MM.1S (cell line): Measurements from ENCODE around the gene CRTC3.

Source experiments
- DNase-seq: peaks from one replicate; pipeline ENCODE4 v3.0.0-alpha.2; 2015
- H2AFZ ChIP-seq: fragments of 300-600 bp; sonication (generic); 2 replicates; pipeline ENCODE4 v1.6.0; 2016; ENCODE audit warnings: antibody characterized with exemption, low read length
- H3F3A ChIP-seq: fragments of 300-600 bp; sonication (generic); 2 replicates; pipeline ENCODE4 v1.6.1; 2016; ENCODE audit warnings: mild to moderate bottlenecking, antibody characterized with exemption, low read length, moderate library complexity, mixed read lengths; ENCODE audit not compliant: insufficient read depth
- H3K27ac ChIP-seq: fragments of 300-600 bp; sonication (generic); 2 replicates; pipeline ENCODE4 v1.5.1; 2016; ENCODE audit warnings: mild to moderate bottlenecking, low read length
- H3K27me3 ChIP-seq: fragments of 300-600 bp; sonication (generic); replicated peaks from 2 replicates; pipeline ENCODE4 v1.6.0; 2016; ENCODE audit warnings: low read length; ENCODE audit not compliant: insufficient read depth
- H3K36me3 ChIP-seq: fragments of 300-600 bp; sonication (generic); replicated peaks from 2 replicates; pipeline ENCODE4 v1.6.1; 2016; ENCODE audit warnings: mild to moderate bottlenecking, low read length, mixed read lengths; ENCODE audit not compliant: insufficient read depth
- H3K4me1 ChIP-seq: fragments of 300-600 bp; sonication (generic); 2 replicates; pipeline ENCODE4 v1.6.1; 2016; ENCODE audit warnings: low read length, mixed read lengths
- H3K4me2 ChIP-seq: fragments of 300-600 bp; sonication (generic); 2 replicates; pipeline ENCODE4 v1.6.0; 2016; ENCODE audit warnings: low read depth, low read length
- H3K4me3 ChIP-seq: fragments of 300-600 bp; sonication (generic); 2 replicates; pipeline ENCODE4 v1.5.1; 2016; ENCODE audit warnings: low read length, mixed read lengths
- H3K79me2 ChIP-seq: fragments of 300-600 bp; sonication (generic); 2 replicates; pipeline ENCODE4 v1.6.1; 2016; ENCODE audit warnings: mixed run types, low read length, mixed read lengths
- H3K9ac ChIP-seq: fragments of 300-600 bp; sonication (generic); 2 replicates; pipeline ENCODE4 v1.6.1; 2016; ENCODE audit warnings: low read length, mixed read lengths
- H3K9me2 ChIP-seq: fragments of 300-600 bp; sonication (generic); replicated peaks from 2 replicates; pipeline ENCODE4 v1.6.1; 2016; ENCODE audit warnings: mild to moderate bottlenecking, low read length, mixed read lengths; ENCODE audit not compliant: insufficient read depth
- H3K9me3 ChIP-seq: fragments of 300-600 bp; sonication (generic); replicated peaks from 2 replicates; pipeline ENCODE4 v1.6.1; 2016; ENCODE audit warnings: mild to moderate bottlenecking, low read length, mixed read lengths; ENCODE audit not compliant: insufficient read depth
- H4K20me1 ChIP-seq: fragments of 300-600 bp; sonication (generic); 2 replicates; pipeline ENCODE4 v1.6.1; 2016; ENCODE audit warnings: mild to moderate bottlenecking, low read length, moderate library complexity, mixed read lengths; ENCODE audit not compliant: insufficient read depth
- CTCF ChIP-seq: fragments of 300-600 bp; sonication (generic); IDR thresholded peaks from 2 replicates; pipeline ENCODE4 v1.5.1; 2016; ENCODE audit warnings: antibody characterized with exemption, low read length, mixed read lengths
- EZH2 ChIP-seq: fragments of 300-600 bp; sonication (generic); optimal IDR thresholded peaks from 2 replicates; pipeline ENCODE3; 2017; ENCODE audit warnings: low read depth, mild to moderate bottlenecking, antibody characterized with exemption, low read length, mixed read lengths
- EZH2phosphoT487 ChIP-seq: fragments of 300-600 bp; sonication (generic); IDR thresholded peaks from 2 replicates; pipeline ENCODE4 v1.6.1; 2018; ENCODE audit warnings: antibody characterized with exemption, low read length

Gene CRTC3

DNA sequence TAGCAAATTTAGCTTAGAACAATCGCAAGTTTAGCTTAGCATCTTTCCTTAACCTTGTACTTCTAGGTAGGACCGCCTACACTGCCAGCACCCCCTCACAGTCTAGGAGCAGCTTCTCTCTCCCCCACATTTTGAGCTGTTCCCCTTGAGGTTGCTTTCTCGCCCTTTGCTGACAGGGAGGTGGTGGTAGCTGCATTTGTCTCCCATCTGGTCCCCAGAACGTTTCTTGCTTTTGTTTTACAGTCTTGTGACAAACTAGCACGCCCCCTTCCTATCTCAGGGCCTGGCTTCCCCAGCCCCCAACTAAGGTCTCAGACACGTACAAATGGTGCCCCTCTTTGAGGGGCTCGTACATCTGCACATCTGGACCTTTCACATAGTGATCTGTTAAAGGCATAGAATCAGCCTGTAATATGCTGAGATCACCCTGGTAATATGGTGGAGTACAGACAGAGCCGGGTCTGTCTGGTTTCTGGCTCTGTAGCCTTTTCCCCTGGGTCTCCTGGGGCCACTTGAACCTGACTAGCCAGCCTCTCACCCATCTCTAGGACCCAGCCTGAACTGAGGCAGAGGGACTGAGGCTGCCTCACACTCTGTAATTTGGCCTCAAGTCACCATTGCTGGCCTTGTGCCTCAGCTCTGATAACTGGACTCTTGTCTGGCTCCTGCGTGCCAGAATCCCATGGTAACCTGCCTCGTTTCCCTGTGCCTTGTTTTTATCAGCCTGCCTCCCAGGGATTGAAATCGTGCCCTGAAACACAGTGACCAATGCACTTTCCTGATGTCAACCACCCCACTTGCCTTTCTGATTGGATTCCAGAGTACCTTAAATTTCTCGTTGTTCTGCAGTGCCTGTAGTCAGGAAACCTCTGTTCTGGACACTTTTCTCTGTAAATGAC lies 27.7 kb downstream of the CRTC3 start:
- Histone ChIP-seq H2AFZ (no peak overlapping the region), H3K27ac (no peak overlapping the region), H3K9ac (no peak overlapping the region), H3K4me1 (no peaks in the 10 kb centered on the region), H3K27me3 (no peaks in the 10 kb centered on the region), H3K9me2 (no peaks in the 10 kb centered on the region), H4K20me1 (no peaks in the 10 kb centered on the region), H3F3A (no peaks in the 10 kb centered on the region), H3K4me2 (no peak overlapping the region), H3K79me2 (no peaks in the 10 kb centered on the region), H3K36me3 (no peaks in the 10 kb centered on the region), H3K9me3 (no peaks in the 10 kb centered on the region), H3K4me3 (no peak overlapping the region)
- DNase-seq: no peak
- TF ChIP-seq EZH2: no peak
- no peak for TF ChIP-seq EZH2phosphoT487
- TF ChIP-seq CTCF: no peak

DNA sequence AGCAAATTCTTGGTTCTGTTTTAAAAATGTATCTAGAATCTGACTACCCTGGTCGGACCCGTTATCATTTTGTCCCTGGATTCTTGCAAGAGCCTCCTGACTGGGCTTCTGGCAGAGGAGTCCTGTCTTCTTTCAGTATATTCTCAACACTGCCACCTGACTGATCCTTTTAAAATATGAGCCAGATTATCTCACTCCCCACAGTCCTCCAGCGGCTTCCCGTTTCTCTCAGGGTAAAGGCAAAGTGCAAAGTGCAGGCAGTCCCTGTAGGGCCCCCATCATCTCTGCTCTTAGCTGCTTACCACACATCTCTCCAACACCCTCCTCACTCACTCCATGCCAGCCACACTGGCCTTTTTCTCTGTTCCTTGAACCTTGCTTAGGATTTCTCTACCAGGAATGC lies 28.4 kb downstream of the CRTC3 start:
- H3K9me3 ChIP-seq: no peaks in the 10 kb centered on the region
- H3K36me3 ChIP-seq: no peaks in the 10 kb centered on the region
- no peak overlapping the region for H3K4me3 ChIP-seq
- H3K79me2 ChIP-seq: no peaks in the 10 kb centered on the region
- no peak overlapping the region for H3K27ac ChIP-seq
- DNase-seq: no peak
- TF ChIP-seq EZH2 (no peak), EZH2phosphoT487 (no peak), CTCF (no peak)
- H3K4me2 ChIP-seq: no peak overlapping the region
- no peaks in the 10 kb centered on the region for H3K4me1 ChIP-seq
- H3K9ac ChIP-seq: no peak overlapping the region
- no peak overlapping the region for H2AFZ ChIP-seq
- no peaks in the 10 kb centered on the region for H3K9me2 ChIP-seq
- no peaks in the 10 kb centered on the region for H3F3A ChIP-seq
- H4K20me1 ChIP-seq: no peaks in the 10 kb centered on the region
- H3K27me3 ChIP-seq: no peaks in the 10 kb centered on the region

DNA sequence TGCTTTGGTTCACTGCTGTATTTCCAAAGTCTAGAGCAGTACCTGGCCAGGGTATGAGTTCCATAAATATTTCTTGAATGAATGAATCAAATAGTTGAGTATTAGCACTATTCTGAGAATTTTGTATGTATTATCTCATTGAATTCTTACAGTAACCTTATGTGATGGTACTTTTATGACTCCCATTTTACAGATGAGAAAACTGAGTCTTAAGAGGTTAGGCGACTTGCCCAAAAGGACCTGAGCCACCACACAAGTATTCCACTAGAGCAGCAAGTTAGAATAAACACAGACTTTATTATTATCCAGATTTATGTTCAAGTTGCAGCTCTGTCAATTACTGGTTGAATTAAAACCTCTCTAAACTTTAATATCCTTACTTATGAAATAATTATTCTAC lies 29.4 kb downstream of the CRTC3 start:
- DNase-seq: no peak
- Histone ChIP-seq H3K9me3 (no peaks in the 10 kb centered on the region), H3K27ac (no peak overlapping the region), H3K4me3 (no peak overlapping the region), H3K9ac (no peak overlapping the region), H3K27me3 (no peaks in the 10 kb centered on the region), H2AFZ (no peak overlapping the region), H3F3A (no peaks in the 10 kb centered on the region), H3K4me1 (no peaks in the 10 kb centered on the region), H4K20me1 (no peaks in the 10 kb centered on the region), H3K79me2 (no peaks in the 10 kb centered on the region), H3K4me2 (no peak overlapping the region), H3K36me3 (no peaks in the 10 kb centered on the region), H3K9me2 (no peaks in the 10 kb centered on the region)
- TF ChIP-seq CTCF: no peak
- no peak for TF ChIP-seq EZH2phosphoT487
- no peak for TF ChIP-seq EZH2
